Trophoblast cell (in vitro differentiated cells and primary cell): ENCODE measurements around the gene PCDHGB3.

Source experiments
- DNase-seq, 2 donors: peaks; one replicate each; pipeline ENCODE4 v3.0.0-alpha.2; 2016
- H2AFZ ChIP-seq: 2 replicates; pipeline ENCODE4 v1.6.1; 2013; ENCODE audit warnings: low read length, moderate library complexity, mild to moderate bottlenecking; ENCODE audit not compliant: insufficient read depth, poor library complexity
- H2AK5ac ChIP-seq: 2 replicates; pipeline ENCODE4 v1.6.1; 2013; ENCODE audit warnings: mild to moderate bottlenecking, low read length
- H2BK120ac ChIP-seq: 2 replicates; pipeline ENCODE4 v1.6.1; 2013; ENCODE audit warnings: low read length, mild to moderate bottlenecking, moderate library complexity; ENCODE audit not compliant: insufficient read depth, poor library complexity
- H2BK12ac ChIP-seq: 2 replicates; pipeline ENCODE4 v1.6.1; 2013; ENCODE audit warnings: mild to moderate bottlenecking, low read length, moderate library complexity
- H2BK5ac ChIP-seq: 2 replicates; pipeline ENCODE4 v1.6.1; 2013; ENCODE audit warnings: low read length, low read depth, moderate library complexity, mild to moderate bottlenecking; ENCODE audit not compliant: poor library complexity
- H3K14ac ChIP-seq: 2 replicates; pipeline ENCODE4 v1.6.1; 2013; ENCODE audit warnings: mild to moderate bottlenecking, low read length
- H3K18ac ChIP-seq: 2 replicates; pipeline ENCODE4 v1.6.1; 2013; ENCODE audit warnings: mild to moderate bottlenecking, low read length
- H3K23ac ChIP-seq: 2 replicates; pipeline ENCODE4 v1.6.1; 2013; ENCODE audit warnings: low read length
- H3K27ac ChIP-seq: 2 replicates; pipeline ENCODE4 v1.5.1; 2013; ENCODE audit warnings: low read depth, mild to moderate bottlenecking, inconsistent platforms, low read length, moderate library complexity
- H3K27me3 ChIP-seq: 2 replicates; pipeline ENCODE4 v1.6.1; 2013; ENCODE audit warnings: inconsistent platforms, mild to moderate bottlenecking, low read length, moderate library complexity; ENCODE audit not compliant: insufficient read depth
- H3K36me3 ChIP-seq, 2 experiments: 1 replicate in 1 of 2; 2 replicates in 1 of 2; pipeline ENCODE4 v1.6.1; 2013; ENCODE audit warnings: low read length in 2 of 2, mild to moderate bottlenecking in 2 of 2, moderate library complexity in 1 of 2; ENCODE audit not compliant: insufficient read depth in 2 of 2, control insufficient read depth in 1 of 2
- H3K4ac ChIP-seq: 2 replicates; pipeline ENCODE4 v1.6.1; 2013; ENCODE audit warnings: low read depth, mild to moderate bottlenecking, low read length, moderate library complexity
- H3K4me1 ChIP-seq, 2 experiments: 1 replicate in 1 of 2; 2 replicates in 1 of 2; pipeline ENCODE4 v1.6.1; 2013; ENCODE audit warnings: low read length in 2 of 2, mild to moderate bottlenecking in 2 of 2, moderate library complexity in 1 of 2; ENCODE audit not compliant: insufficient read depth in 2 of 2, control insufficient read depth in 1 of 2
- H3K4me2 ChIP-seq: 2 replicates; pipeline ENCODE4 v1.6.1; 2013; ENCODE audit warnings: inconsistent platforms, mild to moderate bottlenecking, low read length, moderate library complexity
- H3K4me3 ChIP-seq: 2 replicates; pipeline ENCODE4 v1.5.1; 2013; ENCODE audit warnings: mild to moderate bottlenecking, low read depth, low read length, inconsistent platforms
- H3K79me1 ChIP-seq: one replicate; pipeline ENCODE4 v1.6.1; 2013; ENCODE audit warnings: low read length
- H3K79me2 ChIP-seq: 2 replicates; pipeline ENCODE4 v1.6.1; 2013; ENCODE audit warnings: low read length, mild to moderate bottlenecking; ENCODE audit not compliant: control insufficient read depth, insufficient read depth, poor library complexity
- H3K9ac ChIP-seq: 2 replicates; pipeline ENCODE4 v1.6.1; 2013; ENCODE audit warnings: mild to moderate bottlenecking, low read length
- H3K9me3 ChIP-seq: 2 replicates; pipeline ENCODE4 v1.6.1; 2013; ENCODE audit warnings: low read depth, mild to moderate bottlenecking, control low read depth, inconsistent platforms, low read length; ENCODE audit not compliant: insufficient read depth
- H4K12ac ChIP-seq: 2 replicates; pipeline ENCODE4 v1.6.1; 2013; ENCODE audit warnings: low read depth, mild to moderate bottlenecking, low read length, moderate library complexity
- H4K8ac ChIP-seq: 2 replicates; pipeline ENCODE4 v1.6.1; 2013; ENCODE audit warnings: low read depth, mild to moderate bottlenecking, low read length, moderate library complexity
- H4K91ac ChIP-seq: one replicate; pipeline ENCODE4 v1.6.1; 2013; ENCODE audit warnings: low read depth, mild to moderate bottlenecking, low read length, moderate library complexity
- WGBS: extraction: QIAGEN DNeasy Blood & Tissue Kit; methylation state at CpG from one replicate; pipeline ENCODE4 v1.1.7; 2013; ENCODE audit warnings: missing lambda C conversion rate; ENCODE audit not compliant: insufficient read length, insufficient coverage; ENCODE audit errors: extremely low coverage; 5-methylcytosine and 5-hydroxymethylcytosine counted together

PCDHGB3 gene

DNA sequence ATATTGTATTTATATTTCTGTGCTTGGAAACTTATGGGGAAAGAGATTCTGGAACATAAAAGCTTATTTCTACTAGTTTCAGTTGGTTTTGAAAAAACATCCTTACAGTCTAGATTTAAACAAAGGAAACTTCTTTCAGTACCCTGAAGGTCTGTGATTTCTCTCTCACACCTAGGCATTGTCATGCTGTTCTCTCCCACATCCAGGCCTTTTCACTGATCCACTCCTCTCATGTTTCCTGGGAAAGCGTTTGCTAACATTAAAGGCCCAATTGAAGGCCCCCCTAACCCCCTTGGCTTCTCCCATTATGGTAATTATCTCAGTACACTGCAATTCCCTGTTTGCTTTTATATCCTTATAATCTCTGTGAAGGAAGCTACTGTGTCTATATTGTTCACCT lies 27.3 kb upstream of the PCDHGB3 start:
- H3K4me3 ChIP-seq: no peak overlapping the region
- WGBS: no CpG with 5 or more reads among the region's 1 CpG
- H3K9ac ChIP-seq: no peak overlapping the region
- no peak overlapping the region for H2AK5ac ChIP-seq
- no peak overlapping the region for H3K27ac ChIP-seq
- no peak overlapping the region for H4K91ac ChIP-seq
- H2BK120ac ChIP-seq: no peak overlapping the region
- H3K79me2 ChIP-seq: no peaks in the 10 kb centered on the region
- no peaks in the 10 kb centered on the region for H3K4me1 ChIP-seq
- H2AFZ ChIP-seq: no peak overlapping the region
- H2BK12ac ChIP-seq: no peak overlapping the region
- no peaks in the 10 kb centered on the region for H3K27me3 ChIP-seq
- H3K14ac ChIP-seq: no peak overlapping the region
- no peaks in the 10 kb centered on the region for H3K36me3 ChIP-seq
- H4K8ac ChIP-seq: no peak overlapping the region
- no peak overlapping the region for H4K12ac ChIP-seq
- H3K18ac ChIP-seq: no peak overlapping the region
- no peaks in the 10 kb centered on the region for H3K79me1 ChIP-seq
- no peak for DNase-seq
- no peak overlapping the region for H3K4ac ChIP-seq
- H3K4me2 ChIP-seq: no peak overlapping the region
- no peak overlapping the region for H3K23ac ChIP-seq
- H2BK5ac ChIP-seq: no peak overlapping the region
- H3K9me3 ChIP-seq: peaks cover 25% of the 10 kb centered on the region

DNA sequence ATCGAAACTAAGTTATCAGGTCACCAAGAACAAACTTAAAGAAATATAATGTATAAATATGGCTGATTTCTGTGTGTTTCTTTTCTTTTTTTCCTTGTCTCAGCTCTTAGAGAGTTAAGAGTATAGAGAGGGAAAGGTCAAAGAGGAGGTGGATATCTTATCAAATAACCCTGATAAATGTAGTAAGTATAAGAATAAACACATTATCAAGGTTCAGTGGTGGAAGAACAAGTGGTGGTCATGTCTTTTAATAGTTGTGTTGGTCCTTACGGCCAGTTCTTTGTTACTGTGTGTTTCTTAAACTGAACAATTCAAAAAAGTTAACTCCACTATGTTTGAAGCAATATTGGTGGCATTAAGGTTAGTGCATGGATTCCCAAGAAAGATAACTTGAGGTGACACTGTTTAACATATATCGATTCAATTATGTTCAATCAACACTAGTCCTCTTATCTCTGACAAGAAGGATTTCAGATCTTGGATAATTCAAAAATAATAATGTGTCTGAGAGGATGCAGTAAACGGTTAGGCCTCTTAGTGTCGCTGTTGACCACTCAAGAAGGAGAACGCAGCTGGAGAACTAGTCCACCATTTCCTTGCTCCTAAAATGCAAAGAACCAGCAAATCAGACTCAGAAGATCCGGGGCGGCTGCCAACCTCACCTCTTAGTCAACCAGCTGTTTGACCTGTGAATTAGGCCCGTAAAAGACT lies 26.6 kb upstream of the PCDHGB3 start, which contains the start of gene PCDHGA3:
TSS of gene PCDHGA3 (plus strand) at position 588 of the 711 bp plus-strand sequence. CDS start 205 bp downstream, outside the sequence.
- no peak within 1 kb of the TSS for H4K91ac ChIP-seq
- no peak within 1 kb of the TSS for H3K9ac ChIP-seq
- WGBS: no CpG with 5 or more reads among the region's 9 CpGs
- H3K9me3 ChIP-seq: peaks cover 25% of the 10 kb centered on the region
- no peak within 1 kb of the TSS for H4K8ac ChIP-seq
- peak in 1 of 2 donors; percentile 49 for DNase-seq
- H3K27ac ChIP-seq: no peak within 1 kb of the TSS
- H3K36me3 ChIP-seq: no peaks in the 10 kb centered on the region
- no peaks in the 10 kb centered on the region for H3K27me3 ChIP-seq
- H3K4me2 ChIP-seq: no peak within 1 kb of the TSS
- H2BK12ac ChIP-seq: no peak within 1 kb of the TSS
- H3K79me2 ChIP-seq: no peaks in the 10 kb centered on the region
- no peak within 1 kb of the TSS for H2BK5ac ChIP-seq
- H3K18ac ChIP-seq: no peak within 1 kb of the TSS
- no peak within 1 kb of the TSS for H3K4me3 ChIP-seq
- H2AFZ ChIP-seq: no peak within 1 kb of the TSS
- no peaks in the 10 kb centered on the region for H3K79me1 ChIP-seq
- no peak within 1 kb of the TSS for H2AK5ac ChIP-seq
- no peak within 1 kb of the TSS for H3K14ac ChIP-seq
- H3K4ac ChIP-seq: no peak within 1 kb of the TSS
- H4K12ac ChIP-seq: no peak within 1 kb of the TSS
- H2BK120ac ChIP-seq: no peak within 1 kb of the TSS
- H3K23ac ChIP-seq: no peak within 1 kb of the TSS
- H3K4me1 ChIP-seq: no peaks in the 10 kb centered on the region

DNA sequence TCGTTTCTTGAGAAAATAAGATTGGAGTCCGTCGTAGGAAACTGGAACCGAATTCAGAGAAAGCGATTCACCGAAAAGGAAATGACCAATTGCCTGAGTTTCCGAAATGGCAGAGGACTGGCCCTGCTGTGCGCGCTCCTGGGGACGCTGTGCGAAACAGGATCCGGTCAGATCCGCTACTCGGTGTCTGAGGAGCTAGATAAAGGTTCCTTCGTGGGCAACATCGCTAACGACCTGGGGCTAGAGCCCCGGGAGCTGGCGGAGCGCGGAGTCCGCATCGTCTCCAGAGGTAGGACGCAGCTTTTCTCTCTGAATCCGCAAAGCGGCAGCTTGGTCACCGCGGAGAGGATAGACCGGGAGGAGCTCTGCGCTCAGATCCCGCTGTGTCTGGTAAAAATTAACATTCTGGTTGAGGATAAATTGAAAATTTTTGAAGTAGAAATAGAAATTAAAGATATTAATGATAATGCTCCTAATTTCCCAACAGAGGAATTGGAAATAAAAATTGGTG lies 26.0 kb upstream of the PCDHGB3 start:
- Histone ChIP-seq H2BK12ac (no peak overlapping the region), H3K27ac (no peak overlapping the region), H3K23ac (no peak overlapping the region), H3K27me3 (no peaks in the 10 kb centered on the region), H3K9me3 (peaks cover 21% of the 10 kb centered on the region), H3K79me2 (no peaks in the 10 kb centered on the region), H2AFZ (no peak overlapping the region), H4K12ac (no peak overlapping the region), H2BK120ac (no peak overlapping the region), H3K18ac (no peak overlapping the region), H4K91ac (no peak overlapping the region), H2AK5ac (no peak overlapping the region), H3K79me1 (no peaks in the 10 kb centered on the region), H3K36me3 (no peaks in the 10 kb centered on the region), H3K14ac (no peak overlapping the region), H3K4me1 (no peaks in the 10 kb centered on the region), H3K4me2 (no peak overlapping the region), H3K4me3 (no peak overlapping the region), H4K8ac (no peak overlapping the region), H3K9ac (no peak overlapping the region), H2BK5ac (no peak overlapping the region), H3K4ac (no peak overlapping the region)
- no peak for DNase-seq
- no CpG with 5 or more reads among the region's 31 CpGs for WGBS

DNA sequence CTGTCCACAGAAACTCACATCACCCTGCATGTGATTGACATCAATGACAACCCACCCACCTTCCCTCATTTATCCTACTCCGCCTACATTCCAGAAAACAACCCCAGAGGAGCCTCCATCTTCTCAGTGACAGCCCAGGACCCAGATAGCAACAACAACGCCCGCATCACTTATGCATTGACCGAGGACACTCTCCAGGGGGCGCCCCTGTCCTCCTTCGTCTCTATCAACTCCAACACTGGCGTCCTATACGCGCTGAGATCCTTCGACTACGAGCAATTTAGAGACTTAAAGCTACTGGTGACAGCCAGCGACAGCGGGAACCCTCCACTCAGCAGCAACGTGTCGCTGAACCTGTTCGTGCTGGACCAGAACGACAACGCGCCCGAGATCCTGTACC lies 24.7 kb upstream of the PCDHGB3 start:
- H3K27me3 ChIP-seq: no peaks in the 10 kb centered on the region
- H3K4me3 ChIP-seq: peak overlapping the region; percentile 44
- WGBS: no CpG with 5 or more reads among the region's 20 CpGs
- H3K79me2 ChIP-seq: no peaks in the 10 kb centered on the region
- no peak overlapping the region for H3K23ac ChIP-seq
- H3K4me2 ChIP-seq: no peak overlapping the region
- H2AFZ ChIP-seq: no peak overlapping the region
- no peak overlapping the region for H4K12ac ChIP-seq
- H3K27ac ChIP-seq: no peak overlapping the region
- peaks cover 0 to 2% of the 10 kb centered on the region in 2 experiments for H3K36me3 ChIP-seq
- H2BK120ac ChIP-seq: no peak overlapping the region
- H3K14ac ChIP-seq: no peak overlapping the region
- no peak overlapping the region for H2AK5ac ChIP-seq
- H4K91ac ChIP-seq: no peak overlapping the region
- peaks cover 14% of the 10 kb centered on the region for H3K9me3 ChIP-seq
- H3K4ac ChIP-seq: no peak overlapping the region
- H3K18ac ChIP-seq: no peak overlapping the region
- no peak overlapping the region for H2BK5ac ChIP-seq
- no peaks in the 10 kb centered on the region for H3K4me1 ChIP-seq
- H3K9ac ChIP-seq: no peak overlapping the region
- no peaks in the 10 kb centered on the region for H3K79me1 ChIP-seq
- DNase-seq: no peak
- no peak overlapping the region for H4K8ac ChIP-seq
- no peak overlapping the region for H2BK12ac ChIP-seq
